Mammary epithelial cell (primary cell): Measurements from ENCODE around the gene BCAS3.

ENCODE experiments used
- CTCF ChIP-seq, 2 donors: IDR thresholded peaks in 1 of 2; conservative IDR thresholded peaks in 1 of 2; 2 replicates each; pipeline ENCODE4 v1.5.1; 2011 to 2012; ENCODE audit warnings: inconsistent platforms in 2 of 2, low read length in 2 of 2, mild to moderate bottlenecking in 2 of 2, control low read depth in 1 of 2, low read depth in 1 of 2; ENCODE audit not compliant: insufficient read depth in 1 of 2; ENCODE audit errors: extremely low read depth in 1 of 2
- EZH2 ChIP-seq: IDR thresholded peaks from 2 replicates; pipeline ENCODE4 v1.6.1; 2012; ENCODE audit warnings: low read length, inconsistent platforms, borderline replicate concordance

DNA sequence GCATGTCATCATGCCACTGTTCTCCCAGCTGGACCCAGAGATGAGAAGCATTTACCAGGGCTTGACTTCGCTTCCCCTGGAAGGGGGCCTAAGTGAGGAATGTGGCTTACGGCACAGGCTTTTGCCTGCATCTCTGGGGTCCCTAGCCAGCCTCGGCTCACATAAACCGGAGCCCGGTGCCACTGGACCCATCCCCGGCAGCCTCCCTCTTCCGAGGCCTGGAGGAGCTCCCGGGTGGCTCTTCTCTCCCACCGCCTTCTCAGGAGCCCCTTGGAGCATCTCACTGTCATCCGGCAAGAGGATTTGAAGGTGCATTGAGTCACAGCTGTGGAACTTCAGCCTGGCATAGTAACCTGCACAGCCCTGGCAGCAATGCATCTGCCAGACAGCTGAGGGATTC is 692.1 kb downstream of the BCAS3 start:
- TF ChIP-seq CTCF (conservative IDR thresholded peaks at IDR 0.05 in 1 of 2, IDR thresholded peaks at IDR 0.05 in 1 of 2; ENCODE audit: extremely low read depth in 1 of 2, insufficient read depth in 1 of 2, low read depth in 1 of 2, low read length in 2 of 2) (no peak), EZH2 (no peak)
